Measurements from ENCODE around the gene SORCS1.

Gene SORCS1

GRCh38 chr10:106570268-106570667 lies 594.2 kb downstream of the SORCS1 start:
- Mint-ChIP-seq H3K9me3 (peaks cover under 1 to 5% of the 10 kb centered on the region in 2 donors), H3K36me3 (ENCODE audit: insufficient read depth) (no peaks in the 10 kb centered on the region), H3K27ac (no peak overlapping the region), H3K4me3 (no peak overlapping the region), H3K4me1 (ENCODE audit: low read depth in 2 of 2) (no peaks in the 10 kb centered on the region), H3K27me3 (no peaks in the 10 kb centered on the region)
- ATAC-seq (replicated peaks) (no peak), DNase-seq (no peak)

GRCh38 chr10:106567629-106568028 lies 596.9 kb downstream of the SORCS1 start:
- ATAC-seq (replicated peaks) (no peak), DNase-seq (no peak)
- H3K9me3 Mint-ChIP-seq: peaks cover 0 to 8% of the 10 kb centered on the region in 2 donors
- no peak overlapping the region for H3K4me3 Mint-ChIP-seq
- H3K27ac Mint-ChIP-seq: no peak overlapping the region
- H3K36me3 Mint-ChIP-seq (ENCODE audit: insufficient read depth): no peaks in the 10 kb centered on the region
- no peaks in the 10 kb centered on the region for H3K4me1 Mint-ChIP-seq (ENCODE audit: low read depth in 2 of 2)
- H3K27me3 Mint-ChIP-seq: no peaks in the 10 kb centered on the region

- H3K27me3 Mint-ChIP-seq: no peaks in the 10 kb centered on the region
- H3K9me3 Mint-ChIP-seq: peaks cover 0 to 8% of the 10 kb centered on the region in 2 donors
- no peak overlapping the region for H3K27ac Mint-ChIP-seq
- H3K4me1 Mint-ChIP-seq (ENCODE audit: low read depth in 2 of 2): no peaks in the 10 kb centered on the region
- DNase-seq (no peak), ATAC-seq (replicated peaks) (no peak)
- H3K4me3 Mint-ChIP-seq: no peak overlapping the region
- no peaks in the 10 kb centered on the region for H3K36me3 Mint-ChIP-seq (ENCODE audit: insufficient read depth)
Measured at GRCh38 chr10:106566873-106567272, 597.6 kb downstream of the SORCS1 start.

GRCh38 chr10:106565546-106565945 lies 599.0 kb downstream of the SORCS1 start:
- peaks cover 0 to 8% of the 10 kb centered on the region in 2 donors for H3K9me3 Mint-ChIP-seq
- H3K4me1 Mint-ChIP-seq (ENCODE audit: low read depth in 2 of 2): no peaks in the 10 kb centered on the region
- H3K36me3 Mint-ChIP-seq (ENCODE audit: insufficient read depth): no peaks in the 10 kb centered on the region
- no peak overlapping the region for H3K4me3 Mint-ChIP-seq
- ATAC-seq (replicated peaks): no peak
- DNase-seq: no peak
- no peaks in the 10 kb centered on the region for H3K27me3 Mint-ChIP-seq
- H3K27ac Mint-ChIP-seq: no peak overlapping the region

GRCh38 chr10:106563384-106563783 lies 601.1 kb downstream of the SORCS1 start:
- no peak for DNase-seq
- no peak for ATAC-seq (replicated peaks)
- H3K27ac Mint-ChIP-seq: no peak overlapping the region
- H3K4me3 Mint-ChIP-seq: no peak overlapping the region
- peaks cover 6% of the 10 kb centered on the region in 2 donors for H3K9me3 Mint-ChIP-seq
- no peaks in the 10 kb centered on the region for H3K4me1 Mint-ChIP-seq (ENCODE audit: low read depth in 2 of 2)
- H3K27me3 Mint-ChIP-seq: no peaks in the 10 kb centered on the region
- H3K36me3 Mint-ChIP-seq (ENCODE audit: insufficient read depth): no peaks in the 10 kb centered on the region

- no peak for DNase-seq
- Mint-ChIP-seq H3K27me3 (no peaks in the 10 kb centered on the region), H3K4me3 (no peak overlapping the region), H3K27ac (no peak overlapping the region), H3K4me1 (ENCODE audit: low read depth in 2 of 2) (no peaks in the 10 kb centered on the region), H3K9me3 (peaks cover 6 to 10% of the 10 kb centered on the region in 2 donors), H3K36me3 (ENCODE audit: insufficient read depth) (no peaks in the 10 kb centered on the region)
- no peak for ATAC-seq (replicated peaks)
Measured at GRCh38 chr10:106560925-106561640, 603.4 kb downstream of the SORCS1 start.

GRCh38 chr10:106559442-106559841 lies 605.1 kb downstream of the SORCS1 start:
- Mint-ChIP-seq H3K36me3 (ENCODE audit: insufficient read depth) (no peaks in the 10 kb centered on the region), H3K9me3 (peaks cover 6 to 10% of the 10 kb centered on the region in 2 donors), H3K27me3 (no peaks in the 10 kb centered on the region), H3K4me3 (no peak overlapping the region), H3K4me1 (ENCODE audit: low read depth in 2 of 2) (no peaks in the 10 kb centered on the region), H3K27ac (no peak overlapping the region)
- ATAC-seq (replicated peaks): no peak
- no peak for DNase-seq

- H3K27me3 Mint-ChIP-seq: no peaks in the 10 kb centered on the region
- H3K9me3 Mint-ChIP-seq: peaks cover 6 to 10% of the 10 kb centered on the region in 2 donors
- no peak for DNase-seq
Measured at GRCh38 chr10:106557951-106558733, 606.4 kb downstream of the SORCS1 start.

GRCh38 chr10:106557053-106557452 lies 607.5 kb downstream of the SORCS1 start:
- Mint-ChIP-seq H3K27me3 (no peaks in the 10 kb centered on the region), H3K4me1 (ENCODE audit: low read depth in 2 of 2) (no peaks in the 10 kb centered on the region), H3K9me3 (peaks cover 6 to 10% of the 10 kb centered on the region in 2 donors), H3K36me3 (ENCODE audit: insufficient read depth) (no peaks in the 10 kb centered on the region), H3K27ac (no peak overlapping the region), H3K4me3 (no peak overlapping the region)
- DNase-seq (no peak), ATAC-seq (replicated peaks) (no peak)

More at GRCh38 chr10:106557951-106558733, 606.4 kb downstream of the SORCS1 start:
- Mint-ChIP-seq H3K36me3 (ENCODE audit: insufficient read depth) (no peaks in the 10 kb centered on the region), H3K4me3 (no peak overlapping the region), H3K4me1 (ENCODE audit: low read depth in 2 of 2) (no peaks in the 10 kb centered on the region), H3K27ac (no peak overlapping the region)
- ATAC-seq (replicated peaks): no peak

- Mint-ChIP-seq H3K9me3 (peaks cover 6 to 12% of the 10 kb centered on the region in 2 donors), H3K4me3 (no peak overlapping the region), H3K27ac (no peak overlapping the region), H3K36me3 (ENCODE audit: insufficient read depth) (no peaks in the 10 kb centered on the region), H3K27me3 (no peaks in the 10 kb centered on the region), H3K4me1 (ENCODE audit: low read depth in 2 of 2) (no peaks in the 10 kb centered on the region)
- DNase-seq: no peak
- ATAC-seq (replicated peaks): no peak
Measured at GRCh38 chr10:106555599-106555998, 608.9 kb downstream of the SORCS1 start.

GRCh38 chr10:106551501-106552062 lies 612.9 kb downstream of the SORCS1 start:
- no peak overlapping the region for H3K4me3 Mint-ChIP-seq
- ATAC-seq (replicated peaks) (no peak), DNase-seq (no peak)
- H3K36me3 Mint-ChIP-seq (ENCODE audit: insufficient read depth): no peaks in the 10 kb centered on the region
- no peak overlapping the region for H3K27ac Mint-ChIP-seq
- H3K9me3 Mint-ChIP-seq: peaks cover 7 to 12% of the 10 kb centered on the region in 2 donors
- no peaks in the 10 kb centered on the region for H3K27me3 Mint-ChIP-seq
- no peaks in the 10 kb centered on the region for H3K4me1 Mint-ChIP-seq (ENCODE audit: low read depth in 2 of 2)

GRCh38 chr10:106548832-106549231 lies 615.7 kb downstream of the SORCS1 start:
- Mint-ChIP-seq H3K36me3 (ENCODE audit: insufficient read depth) (no peaks in the 10 kb centered on the region), H3K4me3 (no peak overlapping the region), H3K27me3 (no peaks in the 10 kb centered on the region), H3K9me3 (peaks cover 7 to 9% of the 10 kb centered on the region in 2 donors), H3K27ac (no peak overlapping the region), H3K4me1 (ENCODE audit: low read depth in 2 of 2) (no peaks in the 10 kb centered on the region)
- DNase-seq (no peak), ATAC-seq (replicated peaks) (no peak)

- peaks cover 7 to 10% of the 10 kb centered on the region in 2 donors for H3K9me3 Mint-ChIP-seq
- no peaks in the 10 kb centered on the region for H3K4me1 Mint-ChIP-seq (ENCODE audit: low read depth in 2 of 2)
- no peak overlapping the region for H3K4me3 Mint-ChIP-seq
- ATAC-seq (replicated peaks) (no peak), DNase-seq (no peak)
- H3K27ac Mint-ChIP-seq: no peak overlapping the region
- H3K36me3 Mint-ChIP-seq (ENCODE audit: insufficient read depth): no peaks in the 10 kb centered on the region
- no peaks in the 10 kb centered on the region for H3K27me3 Mint-ChIP-seq
Measured at GRCh38 chr10:106547047-106547635, 617.4 kb downstream of the SORCS1 start.

Measured in effector memory CD8-positive, alpha-beta T cell (primary cell).